SIG-M5 treated with dmso at 0.1 percent for 504 hours (cell line): ENCODE measurements around the gene SIK3.

Source experiments
- DNase-seq: peaks from one replicate; lab custom pipeline; 2025; ENCODE audit not compliant: unreplicated experiment; lab: John Stamatoyannopoulos, UW

The SIK3 gene

GRCh38 chr11:116830184-116830912 lies 267.9 kb downstream of the SIK3 start:
- DNase-seq = no peak

GRCh38 chr11:116829525-116830183 lies 268.6 kb downstream of the SIK3 start, which contains the start of gene APOC3:
APOC3 (plus strand) TSS chr11:116829907; CDS start chr11:116830583, 676 bp downstream.
- no peak for DNase-seq

GRCh38 chr11:116828632-116829524 lies 269.4 kb downstream of the SIK3 start:
- DNase-seq = no peak

GRCh38 chr11:116827461-116827860 lies 270.8 kb downstream of the SIK3 start:
- no peak for DNase-seq

GRCh38 chr11:116826751-116827431 lies 271.3 kb downstream of the SIK3 start:
- DNase-seq = no peak

- DNase-seq = no peak
These were observed 272.1 kb downstream of the SIK3 start for GRCh38 chr11:116825854-116826750.

- DNase-seq = no peak
These were observed 272.8 kb downstream of the SIK3 start for GRCh38 chr11:116825434-116825833.

- DNase-seq = no peak
These were observed 275.0 kb downstream of the SIK3 start, which contains the start of gene APOA4 for GRCh38 chr11:116823031-116823843. APOA4 (minus strand) TSS chr11:116823304; CDS start chr11:116823191, 113 bp downstream.

- DNase-seq = no peak
These were observed 275.7 kb downstream of the SIK3 start for GRCh38 chr11:116822575-116822974.

GRCh38 chr11:116821050-116821918 lies 276.9 kb downstream of the SIK3 start:
- no peak for DNase-seq

- no peak for DNase-seq
These were observed 279.2 kb downstream of the SIK3 start for GRCh38 chr11:116819049-116819448.

GRCh38 chr11:116814502-116814901 lies 283.7 kb downstream of the SIK3 start:
- peak; percentile 46 for DNase-seq

GRCh38 chr11:116813781-116814471 lies 284.3 kb downstream of the SIK3 start:
- DNase-seq = no peak

GRCh38 chr11:116813170-116813569 lies 285.1 kb downstream of the SIK3 start:
- DNase-seq = no peak

GRCh38 chr11:116812109-116812508 lies 286.1 kb downstream of the SIK3 start:
- DNase-seq = no peak

- DNase-seq = no peak
These were observed 287.0 kb downstream of the SIK3 start for GRCh38 chr11:116811194-116811593.
